SHP77 (cell line): ENCODE results near the gene RELL2.

Experiments used
- DNase-seq, 2 experiments: peaks; one replicate each; lab custom pipeline; 2025; lab: John Stamatoyannopoulos, UW

RELL2 gene

GRCh38 chr5:141677415-141677814, 40.6 kb downstream of the RELL2 start:
- DNase-seq: peak in 1 of 2 experiments; percentile 7

GRCh38 chr5:141680178-141680577, 43.4 kb downstream of the RELL2 start:
- DNase-seq: no peak

- DNase-seq: peak; percentile 44 to 69
These were observed 44.0 kb downstream of the RELL2 start for GRCh38 chr5:141680751-141681201.

GRCh38 chr5:141681295-141681694, 44.5 kb downstream of the RELL2 start:
- no peak for DNase-seq

GRCh38 chr5:141681695-141682641, 45.2 kb downstream of the RELL2 start, which contains the start of gene ARAP3:
Gene ARAP3, minus strand, starts transcription at chr5:141682230. Its CDS starts 1,744 bp downstream, at chr5:141680486.
- peak; percentile 36 to 44 for DNase-seq

GRCh38 chr5:141683596-141684141, 46.9 kb downstream of the RELL2 start:
- no peak for DNase-seq

GRCh38 chr5:141685591-141685990, 48.8 kb downstream of the RELL2 start:
- DNase-seq: no peak

GRCh38 chr5:141686648-141687416, 50.0 kb downstream of the RELL2 start:
- no peak for DNase-seq
